Mucosa of descending colon (tissue), 3 donors: ENCODE data around the gene PKD2. TPM values are rescaled to one million over a fixed set of nuclear protein-coding genes. Genes with fewer than 3 reads are reported as not detected.

ENCODE experiments used
- ATAC-seq: fragments of 200-7000 bp; cut with Tn5 transposase; one replicate; pipeline ENCODE4 v1.9.1; 2020; ENCODE audit warnings: mild to moderate bottlenecking, moderate library complexity
- DNase-seq, 3 donors: peaks; one replicate each; pipeline ENCODE4 v3.0.0-alpha.2; 2020
- H3K36me3 ChIP-seq: fragments of 200-600 bp; one replicate; pipeline ENCODE4 v1.8.0; 2021; ENCODE audit warnings: low read depth, mild to moderate bottlenecking
- H3K4me1 ChIP-seq: fragments of 200-600 bp; one replicate; pipeline ENCODE4 v1.8.0; 2021; ENCODE audit warnings: low read depth, mild to moderate bottlenecking
- H3K4me3 ChIP-seq: fragments of 200-600 bp; one replicate; pipeline ENCODE4 v1.8.0; 2021; ENCODE audit warnings: mild to moderate bottlenecking
- H3K9me3 ChIP-seq: fragments of 200-600 bp; one replicate; pipeline ENCODE4 v1.8.0; 2021; ENCODE audit warnings: mild to moderate bottlenecking
- CTCF ChIP-seq: fragments of 200-600 bp; IDR thresholded peaks from one replicate; pipeline ENCODE4 v1.8.0; 2022; ENCODE audit warnings: antibody characterized with exemption, mild to moderate bottlenecking
- intact Hi-C, 2 donors: fragments of 100-400 bp; cut with DNase I in 1 of 2; cut with micrococcal nuclease in 1 of 2; formaldehyde crosslinking; loops; one replicate each; pipeline versions ENCODE4 v1.11.0 to v1.11.1; 2022; cut with DNase I, micrococcal nuclease
- total RNA-seq, 3 donors: library from RNA; stranded (reverse); fragmentation: NEBNext Ultra II Directional in 2 of 3; extraction: Animal tissue kit (Norgen Biotek cat#: 25700) in 2 of 3; gene quantifications; one replicate each; pipeline versions ENCODE4 v1.2.1 to v1.2.4, GENCODE V29; 2021 to 2023
- donor health status: DM: no; HTN: no; CAD: no; lungs with moderate emphysema.
- donor health status: DM: no; HTN: no; CAD: no.
- donor health status: DM: no; HTN: yes; CAD: no.

Gene PKD2
- total RNA-seq, 3 donors from 2014 or later, result 7.0 to 53.3 (median 7.4) TPM

GRCh38 chr4:87975466-87975865 is 32.0 kb upstream of the PKD2 start, which contains the start of gene SPP1:
Gene SPP1, plus strand, starts transcription at chr4:87975714. Its CDS starts 1,182 bp downstream, at chr4:87976896.
- intact Hi-C loops, result loop anchor here in 1 of 2 donors (10.0 kb wide), 1 partner anchor 121 kb away; no protein-coding TSS in a partner anchor
- H3K4me1 ChIP-seq, result no peaks in the 10 kb centered on the region
- TF ChIP-seq CTCF, result no peak
- H3K36me3 ChIP-seq, result no peaks in the 10 kb centered on the region
- no peak for DNase-seq
- no peak for ATAC-seq
- no peak within 1 kb of the TSS for H3K4me3 ChIP-seq
- no peaks in the 10 kb centered on the region for H3K9me3 ChIP-seq

GRCh38 chr4:87977521-87978278 is 29.7 kb upstream of the PKD2 start:
- Histone ChIP-seq H3K36me3 (no peaks in the 10 kb centered on the region), H3K9me3 (no peaks in the 10 kb centered on the region), H3K4me1 (no peaks in the 10 kb centered on the region), H3K4me3 (no peak overlapping the region)
- no peak for ATAC-seq
- TF ChIP-seq CTCF, result no peak
- intact Hi-C loops, result loop anchor here in 1 of 2 donors (10.0 kb wide), 1 partner anchor 123 kb away; no protein-coding TSS in a partner anchor
- DNase-seq, result no peak

- Histone ChIP-seq H3K4me3 (no peak overlapping the region), H3K4me1 (no peaks in the 10 kb centered on the region), H3K9me3 (no peaks in the 10 kb centered on the region), H3K36me3 (no peaks in the 10 kb centered on the region)
- no peak for TF ChIP-seq CTCF
- ATAC-seq (no peak), DNase-seq (no peak)
- intact Hi-C loops, result loop anchor here in 1 of 2 donors (10.0 kb wide), 1 partner anchor 124 kb away; no protein-coding TSS in a partner anchor
Measured at GRCh38 chr4:87978681-87979080, 28.8 kb upstream of the PKD2 start.

GRCh38 chr4:87979810-87980209 is 27.6 kb upstream of the PKD2 start:
- intact Hi-C loops, result loop anchor here in 1 of 2 donors (10.0 kb wide), 1 partner anchor 125 kb away; no protein-coding TSS in a partner anchor
- no peak for DNase-seq
- no peak for TF ChIP-seq CTCF
- Histone ChIP-seq H3K36me3 (no peaks in the 10 kb centered on the region), H3K4me1 (no peaks in the 10 kb centered on the region), H3K4me3 (no peak overlapping the region), H3K9me3 (no peaks in the 10 kb centered on the region)
- ATAC-seq, result no peak

GRCh38 chr4:87981486-87981885 is 25.9 kb upstream of the PKD2 start:
- no peak for DNase-seq
- ATAC-seq, result no peak
- no peaks in the 10 kb centered on the region for H3K9me3 ChIP-seq
- no peak for TF ChIP-seq CTCF
- no peak overlapping the region for H3K4me3 ChIP-seq
- H3K36me3 ChIP-seq, result no peaks in the 10 kb centered on the region
- no peaks in the 10 kb centered on the region for H3K4me1 ChIP-seq
- intact Hi-C loops, result no loop called here
